Mesendoderm (in vitro differentiated cells): ENCODE data around the gene STK4.

Experiments used
- DNase-seq: peaks from one replicate; pipeline ENCODE4 v3.0.0; 2013
- H2AK5ac ChIP-seq: 2 replicates; pipeline ENCODE4 v1.6.1; 2013; ENCODE audit warnings: low read length, inconsistent platforms
- H2BK120ac ChIP-seq: 2 replicates; pipeline ENCODE4 v1.6.1; 2013; ENCODE audit warnings: low read depth, mild to moderate bottlenecking, low read length, moderate library complexity, mixed read lengths
- H2BK15ac ChIP-seq: replicated peaks from 2 replicates; pipeline ENCODE4 v1.6.1; 2013; ENCODE audit warnings: low read depth, mild to moderate bottlenecking, moderate library complexity
- H2BK5ac ChIP-seq: 2 replicates; pipeline ENCODE4 v1.6.1; 2013; ENCODE audit warnings: low read length, inconsistent platforms
- H3K18ac ChIP-seq: 2 replicates; pipeline ENCODE4 v1.6.1; 2013; ENCODE audit warnings: mild to moderate bottlenecking, low read length, mixed read lengths
- H3K23ac ChIP-seq: one replicate; pipeline ENCODE4 v1.6.1; 2013; ENCODE audit warnings: low read length
- H3K27ac ChIP-seq: 2 replicates; pipeline ENCODE4 v1.5.1; 2013; ENCODE audit warnings: low read depth, mild to moderate bottlenecking, inconsistent platforms, low read length, moderate library complexity
- H3K27me3 ChIP-seq: 2 replicates; pipeline ENCODE4 v1.6.1; 2013; ENCODE audit warnings: low read length, control low read depth, mild to moderate bottlenecking, inconsistent platforms; ENCODE audit not compliant: insufficient read depth, poor library complexity
- H3K36me3 ChIP-seq: 2 replicates; pipeline ENCODE4 v1.6.1; 2013; ENCODE audit warnings: low read length, inconsistent platforms; ENCODE audit not compliant: control insufficient read depth, insufficient read depth
- H3K4ac ChIP-seq: one replicate; pipeline ENCODE4 v1.6.1; 2013; ENCODE audit warnings: low read depth, mild to moderate bottlenecking, low read length, moderate library complexity
- H3K4me1 ChIP-seq: 2 replicates; pipeline ENCODE4 v1.6.1; 2013; ENCODE audit warnings: low read depth, low read length, inconsistent platforms; ENCODE audit not compliant: control insufficient read depth
- H3K4me2 ChIP-seq: 2 replicates; pipeline ENCODE4 v1.6.1; 2013; ENCODE audit warnings: low read length
- H3K4me3 ChIP-seq: 2 replicates; pipeline ENCODE4 v1.5.1; 2013; ENCODE audit warnings: mild to moderate bottlenecking, low read length
- H3K56ac ChIP-seq: one replicate; pipeline ENCODE4 v1.6.1; 2013; ENCODE audit warnings: low read length
- H3K79me1 ChIP-seq: 2 replicates; pipeline ENCODE4 v1.6.1; 2013; ENCODE audit warnings: low read length, inconsistent platforms
- H3K79me2 ChIP-seq: 2 replicates; pipeline ENCODE4 v1.6.1; 2013; ENCODE audit warnings: mild to moderate bottlenecking, low read length; ENCODE audit not compliant: control insufficient read depth, insufficient read depth
- H3K9ac ChIP-seq: 2 replicates; pipeline ENCODE4 v1.6.1; 2013; ENCODE audit warnings: low read length, inconsistent platforms
- H4K5ac ChIP-seq: one replicate; pipeline ENCODE4 v1.6.1; 2013; ENCODE audit warnings: low read length
- H4K8ac ChIP-seq: one replicate; pipeline ENCODE4 v1.6.1; 2013; ENCODE audit warnings: low read depth, mild to moderate bottlenecking, control low read depth, low read length, moderate library complexity
- WGBS: extraction: QIAGEN DNeasy Blood & Tissue Kit; methylation state at CpG from one replicate; pipeline ENCODE4 v1.1.7; 2013; ENCODE audit warnings: low lambda C conversion rate, missing lambda C conversion rate; ENCODE audit not compliant: insufficient coverage; ENCODE audit errors: extremely low coverage; 5-methylcytosine and 5-hydroxymethylcytosine counted together

The STK4 gene

GRCh38 chr20:45069261-45069660, 102.9 kb downstream of the STK4 start:
- no peak overlapping the region for H3K4ac ChIP-seq
- no peaks in the 10 kb centered on the region for H3K4me1 ChIP-seq
- no peaks in the 10 kb centered on the region for H3K36me3 ChIP-seq
- H3K4me2 ChIP-seq, result no peak overlapping the region
- H3K27ac ChIP-seq, result no peak overlapping the region
- H2AK5ac ChIP-seq, result no peak overlapping the region
- DNase-seq, result no peak
- no peak overlapping the region for H4K8ac ChIP-seq
- H2BK15ac ChIP-seq, result no peak overlapping the region
- H3K79me2 ChIP-seq, result no peaks in the 10 kb centered on the region
- no peak overlapping the region for H2BK5ac ChIP-seq
- H3K4me3 ChIP-seq, result no peak overlapping the region
- no peak overlapping the region for H2BK120ac ChIP-seq
- no peak overlapping the region for H3K56ac ChIP-seq
- H3K9ac ChIP-seq, result no peak overlapping the region
- H3K23ac ChIP-seq, result no peak overlapping the region
- no peak overlapping the region for H4K5ac ChIP-seq
- no CpG with 5 or more reads among the region's 1 CpG for WGBS
- H3K18ac ChIP-seq, result no peak overlapping the region
- H3K79me1 ChIP-seq, result no peaks in the 10 kb centered on the region
- no peaks in the 10 kb centered on the region for H3K27me3 ChIP-seq

GRCh38 chr20:45070932-45071632, 104.8 kb downstream of the STK4 start:
- H3K36me3 ChIP-seq, result no peaks in the 10 kb centered on the region
- no peak overlapping the region for H3K9ac ChIP-seq
- H2BK5ac ChIP-seq, result no peak overlapping the region
- no peak for DNase-seq
- H4K8ac ChIP-seq, result no peak overlapping the region
- no peak overlapping the region for H3K4me2 ChIP-seq
- H3K18ac ChIP-seq, result no peak overlapping the region
- WGBS, result no CpG with 5 or more reads among the region's 6 CpGs
- no peak overlapping the region for H2BK15ac ChIP-seq
- H2BK120ac ChIP-seq, result no peak overlapping the region
- H2AK5ac ChIP-seq, result no peak overlapping the region
- no peak overlapping the region for H3K56ac ChIP-seq
- no peaks in the 10 kb centered on the region for H3K4me1 ChIP-seq
- no peak overlapping the region for H4K5ac ChIP-seq
- H3K79me1 ChIP-seq, result no peaks in the 10 kb centered on the region
- H3K27me3 ChIP-seq, result no peaks in the 10 kb centered on the region
- H3K79me2 ChIP-seq, result no peaks in the 10 kb centered on the region
- no peak overlapping the region for H3K4ac ChIP-seq
- no peak overlapping the region for H3K4me3 ChIP-seq
- H3K23ac ChIP-seq, result no peak overlapping the region
- no peak overlapping the region for H3K27ac ChIP-seq

GRCh38 chr20:45072066-45072465, 105.8 kb downstream of the STK4 start:
- no peak overlapping the region for H3K4ac ChIP-seq
- H3K79me2 ChIP-seq, result no peaks in the 10 kb centered on the region
- no peak overlapping the region for H3K18ac ChIP-seq
- no peak overlapping the region for H2BK15ac ChIP-seq
- no peak overlapping the region for H2BK5ac ChIP-seq
- no peaks in the 10 kb centered on the region for H3K27me3 ChIP-seq
- no peak overlapping the region for H3K56ac ChIP-seq
- no peak overlapping the region for H3K4me2 ChIP-seq
- no peak overlapping the region for H3K23ac ChIP-seq
- H4K5ac ChIP-seq, result no peak overlapping the region
- H3K4me1 ChIP-seq, result no peaks in the 10 kb centered on the region
- no peak overlapping the region for H3K4me3 ChIP-seq
- no peaks in the 10 kb centered on the region for H3K79me1 ChIP-seq
- no CpG with 5 or more reads among the region's 1 CpG for WGBS
- H2AK5ac ChIP-seq, result no peak overlapping the region
- no peak overlapping the region for H3K27ac ChIP-seq
- no peak overlapping the region for H2BK120ac ChIP-seq
- no peaks in the 10 kb centered on the region for H3K36me3 ChIP-seq
- no peak overlapping the region for H4K8ac ChIP-seq
- no peak overlapping the region for H3K9ac ChIP-seq
- no peak for DNase-seq

GRCh38 chr20:45073221-45073620, 106.9 kb downstream of the STK4 start:
- Histone ChIP-seq H4K8ac (no peak overlapping the region), H3K27ac (no peak overlapping the region), H3K9ac (no peak overlapping the region), H3K23ac (no peak overlapping the region), H2BK120ac (no peak overlapping the region), H3K79me1 (no peaks in the 10 kb centered on the region), H3K4me2 (no peak overlapping the region), H4K5ac (no peak overlapping the region), H3K79me2 (no peaks in the 10 kb centered on the region), H3K4me1 (no peaks in the 10 kb centered on the region), H3K27me3 (no peaks in the 10 kb centered on the region), H3K56ac (no peak overlapping the region), H3K4ac (no peak overlapping the region), H3K36me3 (no peaks in the 10 kb centered on the region), H2BK5ac (no peak overlapping the region), H3K18ac (no peak overlapping the region), H2AK5ac (no peak overlapping the region), H2BK15ac (no peak overlapping the region), H3K4me3 (no peak overlapping the region)
- no peak for DNase-seq
- WGBS, result no CpG with 5 or more reads among the region's 3 CpGs

GRCh38 chr20:45077559-45077958, 111.2 kb downstream of the STK4 start:
- WGBS, result no CpG with 5 or more reads among the region's 3 CpGs
- no peak for DNase-seq
- H3K79me2 ChIP-seq, result no peaks in the 10 kb centered on the region

More at GRCh38 chr20:45077559-45077958, 111.2 kb downstream of the STK4 start:
- H3K9ac ChIP-seq, result no peak overlapping the region
- no peaks in the 10 kb centered on the region for H3K4me1 ChIP-seq
- no peak overlapping the region for H3K23ac ChIP-seq
- no peak overlapping the region for H3K18ac ChIP-seq
- H4K8ac ChIP-seq, result no peak overlapping the region
- H3K4me2 ChIP-seq, result no peak overlapping the region
- no peak overlapping the region for H2BK15ac ChIP-seq
- no peak overlapping the region for H3K4ac ChIP-seq
- no peak overlapping the region for H2BK120ac ChIP-seq
- H2AK5ac ChIP-seq, result no peak overlapping the region
- H3K56ac ChIP-seq, result no peak overlapping the region
- no peak overlapping the region for H3K27ac ChIP-seq
- no peaks in the 10 kb centered on the region for H3K36me3 ChIP-seq
- H4K5ac ChIP-seq, result no peak overlapping the region
- no peak overlapping the region for H3K4me3 ChIP-seq
- no peaks in the 10 kb centered on the region for H3K27me3 ChIP-seq
- no peaks in the 10 kb centered on the region for H3K79me1 ChIP-seq
- no peak overlapping the region for H2BK5ac ChIP-seq
